NCI-H526 treated with DMSO at 0.1 percent for 48 hours (cell line): ENCODE results near the gene NEB.
A peak's percentile ranks its signal among the peaks of the same experiment; 100 is the strongest.
"Not testable (repeated sequence)": the region's sequence is repeated elsewhere in the genome, so short reads cannot be mapped to it uniquely, and the experiment has no call there.

Experiments used
- DNase-seq: peaks from one replicate; lab custom pipeline; 2025; lab: John Stamatoyannopoulos, UW

NEB gene

DNA sequence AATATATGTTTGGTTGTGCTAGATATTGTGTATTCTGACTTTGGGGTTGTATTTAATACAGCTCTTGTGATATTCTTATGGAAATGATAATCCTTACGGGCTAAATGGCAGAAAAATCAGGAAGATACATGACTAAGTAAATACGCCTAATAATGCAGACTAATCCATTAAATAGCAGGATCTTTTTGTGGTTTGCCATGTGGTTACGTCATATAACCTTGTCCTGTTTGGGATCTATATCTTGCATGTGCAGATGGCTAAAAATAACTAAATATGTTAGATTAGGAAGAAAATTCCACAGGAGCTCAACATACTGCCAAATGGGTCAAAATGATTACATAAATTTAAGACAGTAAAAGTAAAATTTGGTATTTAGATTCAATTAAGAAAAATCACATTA is 83.0 kb downstream of the NEB start:
- DNase-seq: no peak

DNA sequence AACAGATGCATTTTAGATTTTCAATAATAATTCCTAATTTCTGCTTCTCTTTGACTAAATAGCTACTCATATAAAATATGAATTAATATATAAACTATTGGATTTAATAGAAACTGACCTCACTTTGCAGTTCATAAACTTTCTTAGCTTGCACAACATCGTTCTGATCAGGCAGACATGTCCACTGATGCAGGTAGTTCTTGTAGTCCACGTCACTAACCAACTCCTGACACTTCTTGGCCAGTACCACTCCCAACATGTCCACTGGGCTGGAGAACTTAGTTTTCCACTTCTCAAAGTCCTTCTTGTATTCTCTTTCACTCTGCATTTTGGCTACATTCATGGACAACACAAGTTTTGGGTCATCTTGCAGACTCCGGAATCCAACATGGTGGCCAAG is 83.8 kb downstream of the NEB start:
- DNase-seq: no peak

DNA sequence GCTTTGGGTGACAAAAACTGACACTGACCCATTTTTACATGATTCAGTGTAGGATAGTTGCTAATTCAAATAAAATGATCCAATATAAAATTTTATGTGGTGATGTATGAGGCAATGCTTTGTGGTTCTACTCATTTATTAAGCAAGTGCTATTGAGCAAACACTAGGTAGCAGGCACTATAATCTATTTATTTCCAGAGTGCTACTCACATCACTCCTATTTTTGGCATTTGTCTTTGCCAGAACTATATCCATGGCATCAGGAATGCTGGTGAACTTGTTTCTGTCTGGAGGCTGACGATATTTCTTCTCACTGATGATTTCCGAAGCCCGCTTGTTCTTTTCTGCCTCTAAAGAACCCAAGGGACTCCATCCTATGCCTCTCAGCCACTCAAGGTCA is 84.3 kb downstream of the NEB start:
- DNase-seq: no peak

DNA sequence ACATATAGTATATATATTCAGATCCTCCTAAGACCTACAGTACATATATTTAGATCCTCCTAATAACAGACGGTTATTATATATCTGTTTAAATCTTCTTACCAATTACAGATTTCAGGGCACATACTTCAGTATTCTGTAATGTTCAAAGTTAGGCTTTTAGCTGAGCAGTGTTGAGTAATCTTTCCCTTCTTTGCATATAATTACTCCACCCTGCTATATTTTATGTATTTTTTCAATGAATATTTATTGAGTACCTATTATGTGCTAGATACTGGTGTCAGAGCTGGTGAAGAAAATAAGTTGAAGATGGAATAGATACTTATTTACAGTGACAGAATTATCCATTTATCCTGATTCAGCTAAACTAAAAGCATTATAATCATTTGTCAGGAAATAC is 84.9 kb downstream of the NEB start:
- DNase-seq: no peak

DNA sequence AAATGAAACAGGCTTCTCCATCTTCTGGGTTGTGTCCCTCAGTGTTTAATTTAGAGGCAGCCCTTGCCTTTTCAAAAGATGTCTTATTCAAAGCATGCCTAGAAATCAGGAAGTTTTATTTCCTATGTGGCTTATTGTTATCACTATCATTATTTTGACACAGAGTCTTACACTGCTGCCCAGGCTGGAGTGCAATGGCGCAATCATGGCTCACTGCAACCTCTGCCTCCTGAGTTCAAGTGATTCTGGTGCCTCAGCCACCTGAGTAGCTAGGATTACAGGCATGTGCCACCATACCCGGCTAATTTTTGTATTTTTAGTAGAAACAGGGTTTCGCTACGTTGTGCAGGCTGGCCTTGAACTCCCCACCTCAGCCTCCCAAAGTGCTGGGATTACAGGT is 87.8 kb downstream of the NEB start:
- not testable (repeated sequence) for DNase-seq

DNA sequence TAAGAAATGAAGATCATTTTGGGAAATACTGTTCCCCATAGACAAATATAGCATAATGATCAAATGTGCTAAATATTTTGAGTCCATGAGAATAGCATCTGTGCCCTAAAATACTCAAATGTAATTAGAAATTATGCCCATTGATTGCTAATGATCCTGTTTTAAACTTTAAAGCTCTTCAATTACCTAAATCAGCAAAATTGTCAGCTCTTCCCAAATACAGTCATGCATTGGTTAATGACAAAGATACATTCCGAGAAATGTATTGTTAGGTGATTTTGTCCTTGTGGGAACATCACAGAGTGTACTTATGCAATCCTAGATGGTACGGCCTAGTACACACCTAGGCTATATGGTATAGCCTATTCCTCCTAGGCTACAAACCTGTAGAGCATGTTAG is 89.7 kb downstream of the NEB start:
- no peak for DNase-seq

DNA sequence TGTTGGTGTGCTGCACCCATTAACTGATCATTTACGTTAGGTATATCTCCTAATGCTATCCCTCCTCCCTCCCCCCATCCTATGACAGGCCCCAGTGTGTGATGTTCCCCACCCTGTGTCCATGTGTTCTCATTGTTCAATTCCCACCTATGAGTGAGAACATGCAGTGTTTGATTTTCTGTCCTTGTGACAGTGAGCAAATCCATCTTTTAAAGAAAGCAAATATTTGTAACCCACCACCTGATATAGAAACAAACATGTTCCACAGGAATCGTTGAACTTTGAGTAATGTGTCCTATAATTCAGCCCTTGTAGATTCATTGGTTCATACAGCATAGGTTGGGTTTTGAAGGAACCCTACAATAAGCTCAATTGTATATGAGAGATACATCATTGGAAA is 92.4 kb downstream of the NEB start:
- DNase-seq: not testable (repeated sequence)

DNA sequence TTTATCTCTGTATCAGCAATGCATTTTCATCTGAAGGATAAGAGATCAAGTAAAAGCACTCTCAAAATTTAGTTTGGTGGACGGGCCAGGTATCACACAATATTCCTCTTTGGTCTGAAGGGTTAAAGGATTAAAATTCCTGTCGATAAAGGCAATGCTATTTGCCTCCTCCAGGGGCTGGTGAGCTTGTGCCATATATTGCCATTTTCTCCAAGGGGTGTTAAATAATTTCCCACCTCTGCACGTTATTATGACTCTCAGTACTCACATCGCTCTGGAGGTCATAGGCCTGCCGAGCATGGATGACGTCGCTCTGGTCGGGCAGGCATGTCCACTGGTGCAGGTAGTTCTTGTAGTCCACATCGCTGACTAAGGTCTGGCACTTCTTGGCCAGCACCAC is 94.2 kb downstream of the NEB start:
- DNase-seq: no peak

DNA sequence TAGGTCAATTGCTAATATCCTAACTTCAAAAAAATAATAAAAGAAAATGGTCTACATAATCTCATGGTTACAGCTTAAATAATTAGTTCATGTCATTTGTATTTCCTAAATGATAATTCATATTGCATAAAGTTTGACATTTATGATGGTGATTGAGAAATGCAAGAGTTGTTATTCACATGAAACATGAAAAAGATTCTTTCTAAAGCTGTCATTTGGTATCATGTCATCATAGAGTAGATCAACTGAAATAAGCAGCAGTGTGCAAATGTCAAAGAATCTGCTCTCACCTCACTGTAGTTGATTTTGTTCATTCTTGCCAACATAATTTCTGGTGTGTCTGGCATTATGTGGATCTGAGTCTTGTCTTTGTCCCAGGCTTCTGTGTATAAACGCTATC is 95.3 kb downstream of the NEB start:
- DNase-seq: no peak

DNA sequence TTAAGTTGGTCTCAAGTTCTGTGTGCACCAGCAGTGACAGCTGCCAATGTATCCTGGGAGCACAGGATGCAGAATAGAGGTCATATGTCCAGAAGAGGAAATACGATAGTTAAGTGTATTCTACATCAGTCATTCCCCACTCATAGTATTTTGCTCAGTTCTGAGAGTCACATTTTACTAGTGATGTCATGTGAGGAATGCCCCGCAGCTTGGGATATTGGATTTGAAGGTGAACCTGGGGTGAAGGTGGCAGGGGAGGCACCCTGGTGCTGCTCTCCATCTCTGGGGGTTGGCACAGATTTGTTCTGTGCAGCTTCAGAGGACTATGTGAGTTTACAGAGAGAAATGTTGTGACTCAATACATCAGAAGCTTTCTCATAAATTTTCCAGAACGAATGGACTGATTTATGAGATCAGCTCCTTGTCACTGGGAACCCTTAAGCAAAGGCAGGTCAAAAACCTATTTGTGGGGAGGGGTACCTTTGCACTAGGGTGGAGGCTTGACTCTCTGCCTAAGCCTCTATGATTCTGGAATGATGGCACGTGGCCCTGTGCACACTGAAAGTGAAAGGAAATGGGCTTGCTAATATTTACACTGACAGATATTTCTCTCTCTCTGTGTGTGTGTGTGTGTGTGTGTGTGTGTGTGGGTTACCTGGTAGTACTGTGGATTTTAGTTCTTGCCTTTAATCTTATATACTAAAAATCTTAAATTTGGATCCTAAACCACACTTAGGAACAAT is 95.9 kb downstream of the NEB start:
- no peak for DNase-seq

DNA sequence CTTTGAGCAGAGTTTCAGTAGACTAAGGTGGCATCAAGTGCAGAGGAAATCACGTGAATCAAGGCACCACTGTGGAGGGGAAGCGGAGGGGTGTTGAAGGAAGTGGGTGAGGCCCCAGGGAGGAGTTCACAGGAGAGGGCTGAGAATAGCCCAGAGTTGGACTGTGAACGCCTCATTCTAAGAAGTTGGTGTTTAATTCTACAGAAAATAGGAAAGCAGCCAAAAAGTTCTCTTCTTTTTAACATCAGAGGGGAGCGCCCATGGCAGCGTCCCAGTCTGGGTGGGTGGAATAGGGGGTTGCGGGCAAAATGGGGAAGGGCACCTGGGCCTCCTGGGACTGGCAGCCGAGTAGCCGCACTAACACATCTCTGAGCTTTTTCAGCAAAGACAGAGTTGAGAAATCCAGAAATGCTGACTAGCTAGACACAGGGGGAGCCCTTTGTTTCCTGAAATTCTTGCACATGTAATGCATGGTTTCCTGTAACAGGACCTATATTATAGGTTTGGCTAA is 97.0 kb downstream of the NEB start:
- no peak for DNase-seq

DNA sequence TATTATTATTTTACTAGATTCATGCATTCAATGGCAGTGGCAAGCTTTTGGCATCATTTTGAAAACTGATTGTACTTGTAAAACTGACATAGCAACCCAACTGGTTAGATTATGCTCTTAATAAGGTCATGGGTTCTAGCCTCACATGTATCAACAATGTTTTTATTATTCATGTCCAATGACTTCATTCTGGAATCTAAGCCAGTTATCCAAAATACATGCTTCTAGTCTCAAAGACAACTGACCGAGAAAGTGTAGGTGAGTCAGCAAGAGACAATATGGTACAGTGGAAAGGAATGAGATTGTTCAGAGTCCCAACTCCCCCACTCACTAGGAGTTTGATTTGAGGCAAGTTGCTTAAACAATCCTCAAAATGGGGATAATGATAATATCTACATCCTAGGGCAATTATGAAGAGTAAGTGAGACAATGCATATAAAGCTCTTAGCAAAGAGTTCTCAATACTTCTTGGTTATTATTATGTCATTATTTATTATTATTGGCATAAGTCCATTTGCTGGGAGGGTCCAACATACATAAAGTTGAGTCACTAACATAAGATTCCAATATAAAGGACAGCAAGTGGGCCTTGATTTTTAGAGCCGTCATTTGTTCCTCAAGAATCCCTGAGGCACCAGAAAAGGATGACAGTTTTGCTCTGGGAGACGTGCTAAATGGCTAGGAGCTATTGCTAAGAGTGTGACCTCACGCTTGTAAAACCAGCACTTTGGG is 99.4 kb downstream of the NEB start:
- no peak for DNase-seq

DNA sequence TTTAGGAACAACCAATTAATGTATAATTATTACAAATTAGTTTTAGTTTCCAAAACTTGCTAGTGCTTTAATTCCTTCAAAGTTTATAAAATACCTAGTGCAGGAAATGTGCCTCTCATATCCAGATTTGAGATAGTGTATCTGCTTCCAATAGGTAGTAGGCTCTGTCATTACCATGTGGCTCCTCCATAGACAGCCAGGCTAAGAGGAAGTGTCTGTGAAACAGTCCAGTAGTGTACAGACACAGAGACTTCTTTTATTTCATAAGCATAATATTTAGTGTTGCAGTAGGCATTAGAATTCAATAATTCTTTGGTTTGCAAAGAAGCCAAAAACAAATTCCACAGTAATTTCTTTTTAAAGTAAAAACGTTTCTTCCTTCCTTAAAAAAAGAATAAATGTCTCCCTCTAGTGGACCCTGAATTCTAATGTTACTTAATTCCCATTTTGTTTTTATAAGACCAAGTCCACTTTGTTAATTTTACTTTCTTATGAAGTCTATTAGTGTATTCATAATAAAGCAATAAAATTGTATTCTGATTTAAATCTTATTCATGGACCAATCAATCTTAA is 101.2 kb downstream of the NEB start:
- DNase-seq: peak; percentile 83

DNA sequence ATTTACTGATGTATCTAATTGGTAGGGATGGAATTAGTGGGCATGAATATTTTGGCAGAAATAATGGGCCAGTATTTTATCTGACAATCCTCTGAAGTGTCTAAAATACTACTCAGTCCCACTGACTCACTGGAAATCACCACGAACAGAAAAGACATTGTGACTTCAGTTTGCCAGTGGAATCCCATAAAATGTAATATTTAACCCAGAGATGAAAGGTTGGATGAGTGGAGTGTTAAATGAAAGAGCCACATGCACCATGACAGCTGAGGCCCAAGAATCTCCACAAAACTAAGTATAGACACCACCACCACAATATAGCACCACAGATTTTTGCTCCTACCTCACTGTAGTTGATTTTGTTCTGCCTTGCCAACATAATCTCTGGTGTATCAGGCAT is 103.9 kb downstream of the NEB start:
- no peak for DNase-seq

DNA sequence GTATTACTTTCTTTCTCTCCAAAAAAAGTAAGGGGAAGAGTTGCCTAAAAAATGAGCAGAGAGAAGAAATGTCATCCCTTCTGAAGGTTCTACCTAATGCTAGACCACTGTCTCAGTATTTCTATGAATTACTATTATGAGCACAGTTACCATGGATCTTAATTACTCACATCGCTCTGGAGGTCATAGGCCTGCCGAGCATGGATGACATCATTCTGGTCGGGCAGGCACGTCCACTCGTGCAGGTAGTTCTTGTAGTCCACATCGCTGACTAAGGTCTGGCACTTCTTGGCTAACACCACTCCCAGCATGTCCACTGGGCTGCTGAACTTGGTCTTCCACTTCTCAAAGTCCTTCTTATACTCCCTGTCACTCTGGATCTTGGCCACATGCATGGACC is 106.9 kb downstream of the NEB start:
- no peak for DNase-seq

DNA sequence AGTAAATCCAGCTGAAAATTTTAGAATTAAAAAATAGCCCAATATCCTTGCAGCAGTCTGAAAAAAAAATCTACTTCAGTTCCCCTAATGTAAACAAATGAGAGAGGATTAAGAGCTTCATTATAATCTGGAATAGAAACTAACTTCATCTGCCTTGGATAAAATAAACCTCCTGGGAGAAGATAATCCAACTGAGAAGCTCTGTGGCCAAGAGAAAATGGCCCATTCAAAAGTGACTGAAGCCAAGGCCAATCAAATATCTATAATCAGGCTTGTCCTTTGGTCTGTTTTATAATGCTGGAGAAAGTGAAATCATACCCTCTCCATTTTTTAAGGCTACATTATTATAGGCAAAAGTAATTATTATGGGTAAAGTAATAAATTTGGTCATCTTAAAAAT is 110.0 kb downstream of the NEB start:
- DNase-seq: peak; percentile 35

DNA sequence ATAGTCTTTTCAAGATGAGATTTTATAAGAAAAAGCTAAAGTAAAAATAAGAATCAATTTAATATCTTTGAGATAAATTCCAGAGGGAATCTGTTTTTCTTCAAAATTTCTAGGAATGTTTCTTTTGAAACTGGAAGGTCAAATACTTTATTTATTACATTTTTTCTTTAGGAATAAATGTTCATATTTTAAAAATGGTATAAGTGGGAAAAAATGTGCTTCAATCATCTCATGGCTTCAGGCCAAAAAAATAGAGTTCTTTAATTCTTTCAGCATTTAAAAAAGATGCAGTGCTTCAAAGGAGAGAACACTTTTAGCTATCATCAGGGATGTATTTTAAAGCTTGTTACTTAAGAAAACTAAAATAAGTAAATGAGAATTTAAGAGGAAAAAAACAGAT is 110.6 kb downstream of the NEB start:
- DNase-seq: no peak

DNA sequence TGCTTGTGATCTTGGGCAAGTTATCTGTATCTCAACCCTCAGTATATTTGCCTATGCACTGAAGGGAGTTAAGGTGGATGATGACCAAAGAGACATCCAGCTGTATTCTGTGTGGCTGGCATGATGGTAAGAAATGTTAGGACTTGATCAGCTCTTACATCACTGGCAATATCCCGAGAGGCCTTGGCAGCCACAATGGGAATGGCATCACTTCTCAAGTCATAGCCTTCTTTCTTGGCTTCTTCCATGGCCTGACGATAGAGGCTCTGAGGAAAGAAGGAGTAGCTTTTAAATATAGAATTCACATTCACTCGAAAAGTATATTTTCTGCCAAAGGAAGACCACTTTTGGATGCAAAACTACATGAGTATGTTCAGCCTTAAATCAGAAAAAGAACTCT is 113.5 kb downstream of the NEB start:
- DNase-seq: no peak

DNA sequence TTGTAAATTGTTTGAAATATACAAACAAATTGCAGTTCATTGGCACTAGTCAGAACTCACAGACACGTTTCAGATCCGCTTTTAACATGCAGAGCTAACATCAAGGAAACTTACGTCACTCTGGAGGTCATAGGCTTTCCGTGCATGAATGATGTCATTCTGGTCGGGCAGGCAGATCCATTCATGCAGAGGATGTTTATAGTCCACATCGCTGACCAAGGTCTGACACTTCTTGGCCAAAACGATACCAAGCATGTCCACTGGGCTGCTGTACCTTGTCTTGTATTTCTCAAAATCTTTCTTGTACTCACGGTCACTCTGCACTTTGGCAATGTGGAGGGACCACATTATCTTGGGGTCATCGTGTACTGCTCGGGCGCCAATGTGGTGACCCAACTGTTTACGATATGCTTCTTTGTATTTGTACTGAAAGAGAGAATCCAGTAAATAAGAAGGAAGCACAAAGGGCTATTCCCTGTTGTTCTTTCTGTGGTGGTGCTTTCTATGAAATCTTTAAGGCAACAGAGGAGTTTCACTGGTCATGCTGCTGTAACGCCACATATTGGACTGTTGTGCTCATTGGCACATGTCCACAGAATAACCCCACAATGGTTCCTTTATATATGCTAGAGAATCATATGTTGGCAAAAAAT is 114.8 kb downstream of the NEB start:
- no peak for DNase-seq

DNA sequence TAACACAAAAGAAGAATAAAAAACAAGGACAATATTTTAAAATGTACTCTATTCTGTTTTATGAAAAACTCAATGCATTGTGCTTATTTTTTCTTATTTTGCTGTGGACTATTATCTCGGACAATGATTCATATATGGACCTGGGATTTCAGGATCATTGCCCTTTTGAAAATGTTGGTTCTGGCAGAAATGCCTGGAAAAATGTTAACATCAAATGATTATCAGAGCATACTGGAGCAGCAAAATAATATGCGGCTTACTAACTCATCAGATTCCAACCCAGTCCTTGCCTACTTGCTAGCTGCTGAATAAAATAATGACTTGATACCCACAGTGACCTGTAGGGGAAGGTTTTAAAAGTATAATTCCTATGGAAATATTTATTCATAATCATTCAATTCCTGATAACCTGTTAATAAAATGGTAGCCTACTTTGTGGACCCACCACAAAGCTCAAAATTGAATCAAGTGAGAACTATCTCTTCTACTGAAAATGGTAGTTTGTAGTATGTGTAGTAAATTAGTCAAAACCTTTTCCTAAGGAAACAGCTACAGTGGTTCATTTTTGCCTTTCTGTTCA is 117.4 kb downstream of the NEB start:
- DNase-seq: no peak

DNA sequence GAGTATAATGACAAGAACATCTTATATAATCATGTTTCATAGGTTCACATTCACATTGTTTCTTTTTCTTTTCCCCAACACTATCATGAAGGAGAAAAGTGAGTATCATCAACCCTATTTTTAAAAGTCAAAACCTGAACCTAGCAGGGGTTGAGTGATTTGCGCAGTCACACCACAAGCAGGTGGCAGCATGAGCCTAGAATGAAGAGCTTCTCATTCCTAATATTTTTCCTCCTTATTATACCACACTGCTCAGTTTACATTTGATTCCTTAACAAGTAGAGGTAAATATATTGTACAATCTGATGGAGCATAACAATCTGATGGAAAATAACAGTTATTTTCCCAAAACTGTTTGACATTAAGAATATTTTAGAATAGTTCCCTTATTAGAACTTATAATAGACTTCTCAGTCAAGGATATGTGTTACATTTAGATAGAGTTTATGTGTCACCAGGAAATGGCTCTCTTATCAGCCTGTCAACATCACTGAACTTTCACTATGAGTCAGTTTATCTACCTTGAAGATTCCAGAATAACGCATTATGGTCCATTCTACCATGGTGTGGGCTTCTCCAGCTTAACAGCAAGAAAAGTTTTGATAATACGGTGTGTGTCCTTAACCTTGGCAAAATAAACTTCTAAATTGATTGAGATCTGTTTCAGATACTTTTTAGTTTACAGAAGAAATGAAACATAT is 119.5 kb downstream of the NEB start:
- no peak for DNase-seq

DNA sequence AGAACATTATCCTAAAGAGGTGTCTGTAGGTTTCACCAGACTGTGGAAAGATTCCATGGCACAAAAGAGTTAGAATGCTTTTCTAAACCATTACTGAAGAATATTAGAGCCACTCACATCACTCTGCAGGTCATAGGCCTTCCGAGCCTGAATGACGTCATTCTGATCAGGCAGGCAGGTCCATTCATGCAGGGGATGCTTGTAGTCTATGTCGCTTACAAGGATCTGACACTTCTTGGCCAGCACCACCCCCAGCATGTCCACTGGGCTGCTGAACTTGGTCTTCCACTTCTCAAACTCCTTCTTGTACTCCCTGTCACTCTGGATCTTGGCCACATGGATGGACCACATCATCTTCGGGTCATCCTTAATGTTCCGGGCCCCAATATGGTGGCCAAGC is 120.1 kb downstream of the NEB start:
- no peak for DNase-seq
